ENCODE data around the gene RPS29. TPM values are rescaled to one million over a fixed set of nuclear protein-coding genes. Genes with fewer than 3 reads are reported as not detected.

The RPS29 gene
- total and polyA plus RNA-seq, 2 of the 13 experiments (the other 11 are each of a cell fraction or from before 2014, with no cell fraction given), result 4,303 to 8,215 TPM

DNA sequence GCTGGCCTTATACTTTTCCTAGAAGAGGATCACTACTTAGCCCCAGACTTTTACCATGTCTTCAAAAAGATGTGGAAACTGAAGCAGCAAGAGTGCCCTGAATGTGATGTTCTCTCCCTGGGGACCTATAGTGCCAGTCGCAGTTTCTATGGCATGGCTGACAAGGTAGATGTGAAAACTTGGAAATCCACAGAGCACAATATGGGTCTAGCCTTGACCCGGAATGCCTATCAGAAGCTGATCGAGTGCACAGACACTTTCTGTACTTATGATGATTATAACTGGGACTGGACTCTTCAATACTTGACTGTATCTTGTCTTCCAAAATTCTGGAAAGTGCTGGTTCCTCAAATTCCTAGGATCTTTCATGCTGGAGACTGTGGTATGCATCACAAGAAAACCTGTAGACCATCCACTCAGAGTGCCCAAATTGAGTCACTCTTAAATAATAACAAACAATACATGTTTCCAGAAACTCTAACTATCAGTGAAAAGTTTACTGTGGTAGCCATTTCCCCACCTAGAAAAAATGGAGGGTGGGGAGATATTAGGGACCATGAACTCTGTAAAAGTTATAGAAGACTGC is 35.9 kb upstream of the RPS29 start:
- H3K36me3 ChIP-seq (replicated peaks in 1 of 2; ENCODE audit: control insufficient read depth in 1 of 2, insufficient read depth in 2 of 2, low read length in 2 of 2), result peaks cover 0 to 18% of the 10 kb centered on the region in 2 experiments; a peak in 2 of 5 replicates
- in situ Hi-C loops (cut with HindIII; ENCODE audit: extremely low pct_ligation_motif_present, low pct_unique_long_range_greater_than_20kb) (no loop called here), intact Hi-C loops (cut with micrococcal nuclease; ENCODE audit: unreplicated experiment) (no loop called here)
- H3K27ac ChIP-seq (ENCODE audit: extremely low read length, insufficient read depth, low read length), result peak overlapping the region; percentile 94
- no peak for TF ChIP-seq PPARG (CRISPR knock-in tag; conservative IDR thresholded peaks at IDR 0.05)
- TF ChIP-seq SSRP1 (CRISPR knock-in tag; IDR thresholded peaks at IDR 0.05), result no peak
- 0 out of 2 replicates have a peak, but pooled peaks have one; percentile 18 for TF ChIP-seq KAT8 (CRISPR knock-in tag; IDR thresholded peaks at IDR 0.05)
- no peak for TF ChIP-seq ZNF777 (CRISPR knock-in tag; IDR thresholded peaks at IDR 0.05)
- no peak for TF ChIP-seq CBX2 (IDR thresholded peaks at IDR 0.05; ENCODE audit: low read depth, low read length)
- no peak for TF ChIP-seq CBX2 (CRISPR knock-in tag; IDR thresholded peaks at IDR 0.05; ENCODE audit: low read depth)
- no peak for TF ChIP-seq HIVEP1 (CRISPR knock-in tag; IDR thresholded peaks at IDR 0.05)
- no peak for TF ChIP-seq ZNF678 (CRISPR knock-in tag; IDR thresholded peaks at IDR 0.05)
- TF ChIP-seq ZNF317 (CRISPR knock-in tag; IDR thresholded peaks at IDR 0.05), result no peak
- TF ChIP-seq, protein P1, sequence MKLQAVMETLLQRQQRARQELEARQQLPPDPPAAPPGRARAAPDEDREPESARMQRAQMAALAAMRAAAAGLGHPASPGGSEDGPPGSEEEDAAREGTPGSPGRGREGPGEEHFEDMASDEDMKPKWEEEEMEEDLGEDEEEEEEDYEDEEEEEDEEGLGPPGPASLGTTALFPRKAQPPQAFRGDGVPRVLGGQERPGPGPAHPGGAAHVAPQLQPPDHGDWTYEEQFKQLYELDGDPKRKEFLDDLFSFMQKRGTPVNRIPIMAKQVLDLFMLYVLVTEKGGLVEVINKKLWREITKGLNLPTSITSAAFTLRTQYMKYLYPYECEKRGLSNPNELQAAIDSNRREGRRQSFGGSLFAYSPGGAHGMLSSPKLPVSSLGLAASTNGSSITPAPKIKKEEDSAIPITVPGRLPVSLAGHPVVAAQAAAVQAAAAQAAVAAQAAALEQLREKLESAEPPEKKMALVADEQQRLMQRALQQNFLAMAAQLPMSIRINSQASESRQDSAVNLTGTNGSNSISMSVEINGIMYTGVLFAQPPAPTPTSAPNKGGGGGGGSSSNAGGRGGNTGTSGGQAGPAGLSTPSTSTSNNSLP (IDR thresholded peaks at IDR 0.05; ENCODE audit: low read depth, low read length), result no peak
- TF ChIP-seq, protein P2, sequence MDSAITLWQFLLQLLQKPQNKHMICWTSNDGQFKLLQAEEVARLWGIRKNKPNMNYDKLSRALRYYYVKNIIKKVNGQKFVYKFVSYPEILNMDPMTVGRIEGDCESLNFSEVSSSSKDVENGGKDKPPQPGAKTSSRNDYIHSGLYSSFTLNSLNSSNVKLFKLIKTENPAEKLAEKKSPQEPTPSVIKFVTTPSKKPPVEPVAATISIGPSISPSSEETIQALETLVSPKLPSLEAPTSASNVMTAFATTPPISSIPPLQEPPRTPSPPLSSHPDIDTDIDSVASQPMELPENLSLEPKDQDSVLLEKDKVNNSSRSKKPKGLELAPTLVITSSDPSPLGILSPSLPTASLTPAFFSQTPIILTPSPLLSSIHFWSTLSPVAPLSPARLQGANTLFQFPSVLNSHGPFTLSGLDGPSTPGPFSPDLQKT (CRISPR knock-in tag; IDR thresholded peaks at IDR 0.05; ENCODE audit: borderline replicate concordance), result no peak
- no peak for TF ChIP-seq ZNF552 (CRISPR knock-in tag; IDR thresholded peaks at IDR 0.05; ENCODE audit: borderline replicate concordance)
- no peak for TF ChIP-seq HHEX (CRISPR knock-in tag; IDR thresholded peaks at IDR 0.05)
- TF ChIP-seq, protein P3, sequence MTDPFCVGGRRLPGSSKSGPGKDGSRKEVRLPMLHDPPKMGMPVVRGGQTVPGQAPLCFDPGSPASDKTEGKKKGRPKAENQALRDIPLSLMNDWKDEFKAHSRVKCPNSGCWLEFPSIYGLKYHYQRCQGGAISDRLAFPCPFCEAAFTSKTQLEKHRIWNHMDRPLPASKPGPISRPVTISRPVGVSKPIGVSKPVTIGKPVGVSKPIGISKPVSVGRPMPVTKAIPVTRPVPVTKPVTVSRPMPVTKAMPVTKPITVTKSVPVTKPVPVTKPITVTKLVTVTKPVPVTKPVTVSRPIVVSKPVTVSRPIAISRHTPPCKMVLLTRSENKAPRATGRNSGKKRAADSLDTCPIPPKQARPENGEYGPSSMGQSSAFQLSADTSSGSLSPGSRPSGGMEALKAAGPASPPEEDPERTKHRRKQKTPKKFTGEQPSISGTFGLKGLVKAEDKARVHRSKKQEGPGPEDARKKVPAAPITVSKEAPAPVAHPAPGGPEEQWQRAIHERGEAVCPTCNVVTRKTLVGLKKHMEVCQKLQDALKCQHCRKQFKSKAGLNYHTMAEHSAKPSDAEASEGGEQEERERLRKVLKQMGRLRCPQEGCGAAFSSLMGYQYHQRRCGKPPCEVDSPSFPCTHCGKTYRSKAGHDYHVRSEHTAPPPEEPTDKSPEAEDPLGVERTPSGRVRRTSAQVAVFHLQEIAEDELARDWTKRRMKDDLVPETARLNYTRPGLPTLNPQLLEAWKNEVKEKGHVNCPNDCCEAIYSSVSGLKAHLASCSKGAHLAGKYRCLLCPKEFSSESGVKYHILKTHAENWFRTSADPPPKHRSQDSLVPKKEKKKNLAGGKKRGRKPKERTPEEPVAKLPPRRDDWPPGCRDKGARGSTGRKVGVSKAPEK (CRISPR knock-in tag; IDR thresholded peaks at IDR 0.05; ENCODE audit: borderline replicate concordance), result no peak
- no peak for TF ChIP-seq KLF6 (CRISPR knock-in tag; IDR thresholded peaks at IDR 0.05)
- TF ChIP-seq SOX6 (IDR thresholded peaks at IDR 0.05), result no peak
- 0 out of 2 replicates have a peak, but pooled peaks have one; percentile 2 for TF ChIP-seq SOX6 (CRISPR knock-in tag; IDR thresholded peaks at IDR 0.05)
- peak; percentile 3; the same call in 1 of the 2 replicates for TF ChIP-seq TARDBP (CRISPR knock-in tag; IDR thresholded peaks at IDR 0.05)
- no peak for TF ChIP-seq SMAD9 (CRISPR knock-in tag; IDR thresholded peaks at IDR 0.05)
- TF ChIP-seq ZNF75D (CRISPR knock-in tag; IDR thresholded peaks at IDR 0.05; ENCODE audit: borderline replicate concordance), result no peak
- TF ChIP-seq NR2F2 (IDR thresholded peaks at IDR 0.05; ENCODE audit: borderline replicate concordance, low read depth), result no peak
- TF ChIP-seq ZNF615 (CRISPR knock-in tag; IDR thresholded peaks at IDR 0.05; ENCODE audit: borderline replicate concordance), result no peak
- no peak overlapping the region for H2AFZ ChIP-seq (ENCODE audit: low read length)
- BruUV-seq (replicated peaks), result TSS peak; percentile 74
- no peak for ATAC-seq
- peaks cover 60% of the 10 kb centered on the region for H3K79me2 ChIP-seq (ENCODE audit: insufficient read depth, low read length)
- H3K9me3 ChIP-seq (ENCODE audit: low read length), result no peaks in the 10 kb centered on the region
- H3K27me3 ChIP-seq (ENCODE audit: control insufficient read depth in 1 of 2, insufficient read depth in 2 of 2, low read length in 2 of 2), result no peaks in the 10 kb centered on the region; a peak in 1 of 5 replicates
- H3K4me2 ChIP-seq (ENCODE audit: low read depth, low read length), result peak overlapping the region; percentile 95
- peaks cover 50% of the 10 kb centered on the region for H3K4me1 ChIP-seq (ENCODE audit: insufficient read depth, low read length)
- POLR2A ChIA-PET, result interaction anchor here (2.0 to 3.4 kb wide), 8 partner anchors 9 to 146 kb away, joined by 10 to 65 read pairs (median 40); partner anchors contain the start of genes DNAAF2, KLHDC2, LRR1 and RPS29
- H4K20me1 ChIP-seq (ENCODE audit: insufficient read depth, low read length), result peaks cover 12% of the 10 kb centered on the region
- WGBS (ENCODE audit: low lambda C conversion rate), result 0% methylated on average over 2 of the region's 3 CpGs
- FAIRE-seq, result no peak
- DNase-seq (ENCODE audit: low spot score), result no peak
- peak overlapping the region; percentile 96 for H3K9ac ChIP-seq (ENCODE audit: insufficient read depth, low read depth, low read length)
- peak overlapping the region; percentile 81 to 92 (median 86) for H3K4me3 ChIP-seq (replicated peaks in 1 of 3; ENCODE audit: insufficient read depth in 1 of 3, low read depth in 2 of 3, low read length in 3 of 3)
- CTCF ChIA-PET (ENCODE audit: low intra/inter-chr PET ratio, low total read pairs), result no interaction called here
